ENCODE data around the gene POLDIP3. TPM values are rescaled to one million over a fixed set of nuclear protein-coding genes. Genes with fewer than 3 reads are reported as not detected.
"Not testable (repeated sequence)": the region's sequence is repeated elsewhere in the genome, so short reads cannot be mapped to it uniquely, and the experiment has no call there.

POLDIP3 gene
- total RNA-seq, 8 experiments from 2014 or later = 35.5 to 63.0 (median 54.1) TPM

GRCh38 chr22:42608136-42608822, 6.4 kb downstream of the POLDIP3 start:
- Histone ChIP-seq H3K27ac (peak overlapping the region; percentile 4 to 69), H3K4me3 (peak overlapping the region in 2 of 5 donors; percentile 8 to 10), H3K4me1 (replicated peaks in 1 of 2) (peaks cover 23 to 28% of the 10 kb centered on the region in 2 donors)
- WGBS, 10 experiments = 39 to 100% (median 81%) methylated on average over 3 to 9 of the region's 11 CpGs; no CpG with 5 or more reads in 4 of the 10 experiments
- in situ Hi-C loops (cut with MboI; ENCODE audit: low pct_unique_long_range_greater_than_20kb in 2 of 9, low sequenced_read_pairs in 9 of 9, unreplicated experiment in 9 of 9) = no loop called here
- peak in 4 of 8 experiments; percentile 31 to 57 (median 42) for ATAC-seq (replicated peaks in 6 of 8)

GRCh38 chr22:42607641-42608040, 7.0 kb downstream of the POLDIP3 start:
- WGBS, 10 experiments = 80% methylated on average over 1 of the region's 31 CpGs; no CpG with 5 or more reads in 9 of the 10 experiments
- ATAC-seq (replicated peaks in 6 of 8); in situ Hi-C loops (cut with MboI; ENCODE audit: low pct_unique_long_range_greater_than_20kb in 2 of 9, low sequenced_read_pairs in 9 of 9, unreplicated experiment in 9 of 9); H3K27ac ChIP-seq; H3K4me3 ChIP-seq: not testable (repeated sequence)
- peaks cover 17 to 21% of the 10 kb centered on the region in 2 donors for H3K4me1 ChIP-seq (replicated peaks in 1 of 2)

- Histone ChIP-seq H3K4me1 (replicated peaks in 1 of 2) (peaks cover 10 to 12% of the 10 kb centered on the region in 2 donors), H3K27ac (no peak overlapping the region), H3K4me3 (no peak overlapping the region)
- 30 to 100% (median 80%) methylated on average over 1 to 3 of the region's 3 CpGs; no CpG with 5 or more reads in 4 of the 10 experiments for WGBS, 10 experiments
- peak in 1 of 8 experiments; percentile 12 for ATAC-seq (replicated peaks in 6 of 8)
- in situ Hi-C loops (cut with MboI; ENCODE audit: low pct_unique_long_range_greater_than_20kb in 2 of 9, low sequenced_read_pairs in 9 of 9, unreplicated experiment in 9 of 9) = no loop called here
Measured at GRCh38 chr22:42604403-42604802, 10.3 kb downstream of the POLDIP3 start.

GRCh38 chr22:42603427-42603826, 11.3 kb downstream of the POLDIP3 start:
- Histone ChIP-seq H3K4me1 (replicated peaks in 1 of 2) (peaks cover 2 to 3% of the 10 kb centered on the region in 2 donors), H3K4me3 (no peak overlapping the region), H3K27ac (no peak overlapping the region)
- 71 to 100% (median 97%) methylated on average over 1 to 2 of the region's 2 CpGs for WGBS, 10 experiments
- in situ Hi-C loops (cut with MboI; ENCODE audit: low pct_unique_long_range_greater_than_20kb in 2 of 9, low sequenced_read_pairs in 9 of 9, unreplicated experiment in 9 of 9) = no loop called here
- ATAC-seq (replicated peaks in 6 of 8) = no peak

DNA sequence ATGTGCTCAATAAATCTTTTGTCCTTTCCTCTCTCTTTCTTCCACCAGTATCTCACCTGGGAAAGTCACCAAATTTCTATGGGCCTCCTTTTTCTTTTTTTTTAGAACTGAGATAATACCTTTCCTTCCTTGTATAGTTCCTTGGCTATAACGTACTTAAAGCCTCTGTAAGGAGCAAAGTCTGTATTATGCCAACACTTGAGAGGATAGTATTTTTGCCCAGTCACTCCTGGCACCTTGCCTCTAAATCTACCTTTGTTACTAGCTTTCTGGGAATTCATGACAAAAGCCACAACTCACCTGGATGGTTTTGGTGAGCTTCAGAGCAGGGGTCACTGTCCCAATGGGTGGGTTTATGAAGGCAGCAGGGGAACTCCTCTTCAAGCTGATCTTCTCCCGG, 12.2 kb downstream of the POLDIP3 start:
- Histone ChIP-seq H3K4me3 (no peak overlapping the region), H3K4me1 (replicated peaks in 1 of 2) (no peaks in the 10 kb centered on the region), H3K27ac (no peak overlapping the region)
- ATAC-seq (replicated peaks in 6 of 8) = no peak
- 33 to 100% (median 97%) methylated on average over 1 to 2 of the region's 2 CpGs; no CpG with 5 or more reads in 2 of the 10 experiments for WGBS, 10 experiments
- in situ Hi-C loops (cut with MboI; ENCODE audit: low pct_unique_long_range_greater_than_20kb in 2 of 9, low sequenced_read_pairs in 9 of 9, unreplicated experiment in 9 of 9) = no loop called here

- no peak for ATAC-seq (replicated peaks in 6 of 8)
- Histone ChIP-seq H3K4me3 (no peak overlapping the region), H3K27ac (no peak overlapping the region), H3K4me1 (replicated peaks in 1 of 2) (no peaks in the 10 kb centered on the region)
- in situ Hi-C loops (cut with MboI; ENCODE audit: low pct_unique_long_range_greater_than_20kb in 2 of 9, low sequenced_read_pairs in 9 of 9, unreplicated experiment in 9 of 9) = no loop called here
- 80 to 100% (median 98%) methylated on average over 1 to 5 of the region's 6 CpGs; no CpG with 5 or more reads in 2 of the 10 experiments for WGBS, 10 experiments
Measured at GRCh38 chr22:42601879-42602465, 12.7 kb downstream of the POLDIP3 start.

GRCh38 chr22:42596863-42597530, 17.7 kb downstream of the POLDIP3 start:
- ATAC-seq (replicated peaks in 6 of 8) = no peak
- in situ Hi-C loops (cut with MboI; ENCODE audit: low pct_unique_long_range_greater_than_20kb in 2 of 9, low sequenced_read_pairs in 9 of 9, unreplicated experiment in 9 of 9) = no loop called here
- Histone ChIP-seq H3K27ac (no peak overlapping the region), H3K4me1 (replicated peaks in 1 of 2) (no peaks in the 10 kb centered on the region), H3K4me3 (no peak overlapping the region)
- WGBS, 10 experiments = 60 to 100% (median 90%) methylated on average over 1 to 7 of the region's 11 CpGs; no CpG with 5 or more reads in 1 of the 10 experiments

DNA sequence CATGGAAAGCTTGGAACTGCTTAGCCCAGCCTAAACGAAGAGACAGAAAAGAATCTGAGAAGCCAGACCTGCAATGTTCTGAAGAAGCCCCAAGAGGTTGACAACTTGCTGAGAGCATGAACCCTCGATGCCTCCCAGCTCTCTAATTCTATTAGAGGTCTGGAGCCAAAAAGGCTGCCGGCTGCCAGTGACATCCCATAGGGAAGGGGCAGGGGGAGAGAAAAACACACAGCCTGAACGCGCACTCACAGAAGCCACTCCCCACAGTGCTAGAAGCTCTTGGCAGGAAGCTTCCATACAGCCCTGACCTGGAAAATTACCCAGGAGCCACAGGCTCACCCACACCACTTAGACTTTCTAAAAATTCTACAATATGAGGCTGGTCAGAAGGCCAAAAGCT, 18.3 kb downstream of the POLDIP3 start:
- Histone ChIP-seq H3K4me1 (replicated peaks in 1 of 2) (no peaks in the 10 kb centered on the region), H3K4me3 (no peak overlapping the region), H3K27ac (no peak overlapping the region)
- 60 to 100% (median 88%) methylated on average over 1 to 2 of the region's 5 CpGs; no CpG with 5 or more reads in 6 of the 10 experiments for WGBS, 10 experiments
- in situ Hi-C loops (cut with MboI; ENCODE audit: low pct_unique_long_range_greater_than_20kb in 2 of 9, low sequenced_read_pairs in 9 of 9, unreplicated experiment in 9 of 9) = no loop called here
- ATAC-seq (replicated peaks in 6 of 8) = no peak

GRCh38 chr22:42595434-42595833, 19.2 kb downstream of the POLDIP3 start:
- ATAC-seq (replicated peaks in 6 of 8) = no peak
- WGBS, 10 experiments = 60 to 100% (median 83%) methylated on average over 1 to 3 of the region's 3 CpGs; no CpG with 5 or more reads in 6 of the 10 experiments
- Histone ChIP-seq H3K4me3 (no peak overlapping the region), H3K27ac (no peak overlapping the region), H3K4me1 (replicated peaks in 1 of 2) (no peaks in the 10 kb centered on the region)
- in situ Hi-C loops (cut with MboI; ENCODE audit: low pct_unique_long_range_greater_than_20kb in 2 of 9, low sequenced_read_pairs in 9 of 9, unreplicated experiment in 9 of 9) = no loop called here

DNA sequence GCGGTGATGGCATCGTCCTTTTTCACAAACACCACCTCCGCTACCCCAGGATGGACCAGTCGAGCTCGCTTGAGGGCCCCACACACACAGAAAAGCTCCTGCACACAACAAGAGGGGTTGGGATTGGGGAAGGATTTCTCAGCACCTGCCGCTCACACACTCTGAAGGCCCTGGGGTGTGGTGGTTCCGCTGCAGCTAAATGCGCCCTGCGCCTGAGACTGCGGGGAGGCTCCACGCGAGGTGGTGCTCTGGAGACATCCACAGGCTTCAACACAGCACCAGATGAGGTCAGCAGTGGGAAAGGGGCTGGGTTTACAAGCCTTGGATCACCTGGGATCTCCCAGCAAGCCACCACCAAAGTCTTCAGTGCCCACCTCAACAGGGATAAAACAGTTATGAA, 22.7 kb downstream of the POLDIP3 start:
- H3K4me3 ChIP-seq = no peak overlapping the region
- no peaks in the 10 kb centered on the region for H3K4me1 ChIP-seq (replicated peaks in 1 of 2)
- ATAC-seq (replicated peaks in 6 of 8) = no peak
- H3K27ac ChIP-seq = no peak overlapping the region
- in situ Hi-C loops (cut with MboI; ENCODE audit: low pct_unique_long_range_greater_than_20kb in 2 of 9, low sequenced_read_pairs in 9 of 9, unreplicated experiment in 9 of 9) = no loop called here
- 94 to 100% (median 100%) methylated on average over 1 to 9 of the region's 12 CpGs; no CpG with 5 or more reads in 5 of the 10 experiments for WGBS, 10 experiments

- H3K4me1 ChIP-seq (replicated peaks in 1 of 2) = no peaks in the 10 kb centered on the region
- H3K27ac ChIP-seq = no peak overlapping the region
- WGBS, 10 experiments = 73 to 100% (median 94%) methylated on average over 1 to 5 of the region's 5 CpGs
- in situ Hi-C loops (cut with MboI; ENCODE audit: low pct_unique_long_range_greater_than_20kb in 2 of 9, low sequenced_read_pairs in 9 of 9, unreplicated experiment in 9 of 9) = no loop called here
- no peak overlapping the region for H3K4me3 ChIP-seq
- ATAC-seq (replicated peaks in 6 of 8) = no peak
Measured at GRCh38 chr22:42587588-42588175, 27.0 kb downstream of the POLDIP3 start.

GRCh38 chr22:42586381-42586780, 28.3 kb downstream of the POLDIP3 start:
- 70 to 100% (median 100%) methylated on average over 1 to 4 of the region's 4 CpGs; no CpG with 5 or more reads in 2 of the 10 experiments for WGBS, 10 experiments
- peaks cover 0 to 4% of the 10 kb centered on the region in 2 donors for H3K4me1 ChIP-seq (replicated peaks in 1 of 2)
- no peak overlapping the region for H3K27ac ChIP-seq
- in situ Hi-C loops (cut with MboI; ENCODE audit: low pct_unique_long_range_greater_than_20kb in 2 of 9, low sequenced_read_pairs in 9 of 9, unreplicated experiment in 9 of 9) = no loop called here
- ATAC-seq (replicated peaks in 6 of 8) = no peak
- no peak overlapping the region for H3K4me3 ChIP-seq

DNA sequence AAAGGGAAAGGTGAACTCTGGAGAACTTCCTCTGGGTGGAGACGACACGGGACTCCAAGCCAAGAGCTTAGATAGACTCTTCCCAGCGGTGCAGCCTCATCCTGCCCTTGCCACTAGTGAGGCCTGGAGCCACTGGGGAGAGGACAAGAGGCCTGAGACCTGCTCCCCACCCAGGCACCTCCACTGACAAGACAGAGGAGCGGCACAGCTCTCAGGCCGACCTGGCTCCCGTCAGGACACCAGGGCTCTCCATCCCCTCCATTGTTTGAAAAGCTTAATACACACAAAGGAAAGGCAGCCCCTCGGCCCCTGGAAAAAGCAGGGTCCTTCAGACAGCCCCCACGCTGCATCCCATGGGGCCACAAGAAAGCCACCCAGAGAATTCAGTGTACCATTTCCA, 29.6 kb downstream of the POLDIP3 start:
- in situ Hi-C loops (cut with MboI; ENCODE audit: low pct_unique_long_range_greater_than_20kb in 2 of 9, low sequenced_read_pairs in 9 of 9, unreplicated experiment in 9 of 9) = no loop called here
- no peak for ATAC-seq (replicated peaks in 6 of 8)
- H3K27ac ChIP-seq = no peak overlapping the region
- H3K4me1 ChIP-seq (replicated peaks in 1 of 2) = peaks cover 2 to 4% of the 10 kb centered on the region in 2 donors
- 67 to 100% (median 100%) methylated on average over 1 to 4 of the region's 8 CpGs; no CpG with 5 or more reads in 3 of the 10 experiments for WGBS, 10 experiments
- H3K4me3 ChIP-seq = no peak overlapping the region
